ENCODE results near the gene P3H1. TPM values are rescaled to one million over a fixed set of nuclear protein-coding genes. Genes with fewer than 3 reads are reported as not detected.

P3H1 gene
- total RNA-seq, 1 experiment from 2014 or later, result 32.9 TPM

- Histone ChIP-seq H3K27ac (ENCODE audit: low read depth, low read length) (no peak overlapping the region), H3K9ac (ENCODE audit: low read length) (no peak overlapping the region), H3K4me2 (ENCODE audit: low read length) (no peak overlapping the region), H3K4me1 (ENCODE audit: control insufficient read depth in 1 of 2, insufficient read depth in 2 of 2, low read length in 2 of 2) (no peaks in the 10 kb centered on the region), H3K27me3 (ENCODE audit: insufficient read depth, low read length) (no peaks in the 10 kb centered on the region), H2AFZ (ENCODE audit: low read depth, low read length, poor library complexity, severe bottlenecking) (no peak overlapping the region), H3K4me3 (replicated peaks in 1 of 2; ENCODE audit: low read depth in 1 of 2, low read length in 2 of 2) (no peak overlapping the region), H3K9me3 (ENCODE audit: control insufficient read depth in 1 of 2, insufficient read depth in 1 of 2, low read depth in 1 of 2, low read length in 2 of 2) (no peaks in the 10 kb centered on the region), H3K36me3 (ENCODE audit: control insufficient read depth in 1 of 2, insufficient read depth in 2 of 2, low read length in 2 of 2) (no peaks in the 10 kb centered on the region), H4K20me1 (ENCODE audit: insufficient read depth) (no peaks in the 10 kb centered on the region), H3K79me2 (ENCODE audit: insufficient read depth, low read length) (no peaks in the 10 kb centered on the region), H3K9me2 (ENCODE audit: insufficient read depth) (no peaks in the 10 kb centered on the region)
- no peak for TF ChIP-seq SRF (IDR thresholded peaks at IDR 0.05; ENCODE audit: low read depth)
- TF ChIP-seq EGR1 (IDR thresholded peaks at IDR 0.05; ENCODE audit: low read depth), result no peak
- no peak for TF ChIP-seq TCF7L2 (IDR thresholded peaks at IDR 0.05; ENCODE audit: borderline replicate concordance, extremely low read depth, insufficient read depth, insufficient read length)
- TF ChIP-seq SIN3A (IDR thresholded peaks at IDR 0.05; ENCODE audit: low read depth), result no peak
- TF ChIP-seq CBX3 (IDR thresholded peaks at IDR 0.05; ENCODE audit: low read depth), result no peak
- no peak for TF ChIP-seq SP1 (IDR thresholded peaks at IDR 0.05; ENCODE audit: low read depth)
- intact Hi-C loops (cut with micrococcal nuclease), result no loop called here
- DNase-seq (ENCODE audit: low read depth, low spot score) (no peak), ATAC-seq (no peak)
- BruUV-seq (replicated peaks), result no TSS peak
- CTCF ChIA-PET, result no interaction called here
- RAD21 ChIA-PET (ENCODE audit: low non-redundant PET in 1 of 2, low total read pairs in 2 of 2, uncharacterized antibody in 2 of 2, unreplicated experiment in 2 of 2), result no interaction called here
- POLR2A ChIA-PET, result no interaction called here
These were observed 27.0 kb upstream of the P3H1 start for GRCh38 chr1:42793824-42794223.

- no peak for DNase-seq (ENCODE audit: low read depth, low spot score)
- no peaks in the 10 kb centered on the region for H3K9me3 ChIP-seq (ENCODE audit: control insufficient read depth in 1 of 2, insufficient read depth in 1 of 2, low read depth in 1 of 2, low read length in 2 of 2)
- intact Hi-C loops (cut with micrococcal nuclease), result no loop called here
- POLR2A ChIA-PET, result no interaction called here
- H2AFZ ChIP-seq (ENCODE audit: low read depth, low read length, poor library complexity, severe bottlenecking), result no peak overlapping the region
- H3K4me3 ChIP-seq (replicated peaks in 1 of 2; ENCODE audit: low read depth in 1 of 2, low read length in 2 of 2), result no peak overlapping the region
- H3K4me1 ChIP-seq (ENCODE audit: control insufficient read depth in 1 of 2, insufficient read depth in 2 of 2, low read length in 2 of 2), result peaks cover 0 to 4% of the 10 kb centered on the region in 2 experiments; a peak in 1 of 4 replicates
- TF ChIP-seq REST (IDR thresholded peaks at IDR 0.05; ENCODE audit: low read depth) (no peak), MAX (IDR thresholded peaks at IDR 0.05) (no peak)
- no peaks in the 10 kb centered on the region for H3K9me2 ChIP-seq (ENCODE audit: insufficient read depth)
- H3K9ac ChIP-seq (ENCODE audit: low read length), result no peak overlapping the region
- H3K79me2 ChIP-seq (ENCODE audit: insufficient read depth, low read length), result no peaks in the 10 kb centered on the region
- CTCF ChIA-PET, result no interaction called here
- ATAC-seq, result no peak
- RAD21 ChIA-PET (ENCODE audit: low non-redundant PET in 1 of 2, low total read pairs in 2 of 2, uncharacterized antibody in 2 of 2, unreplicated experiment in 2 of 2), result no interaction called here
- no peaks in the 10 kb centered on the region for H3K27me3 ChIP-seq (ENCODE audit: insufficient read depth, low read length)
- no peak overlapping the region for H3K4me2 ChIP-seq (ENCODE audit: low read length)
- BruUV-seq (replicated peaks), result no TSS peak
- no peaks in the 10 kb centered on the region for H4K20me1 ChIP-seq (ENCODE audit: insufficient read depth)
- no peaks in the 10 kb centered on the region for H3K36me3 ChIP-seq (ENCODE audit: control insufficient read depth in 1 of 2, insufficient read depth in 2 of 2, low read length in 2 of 2)
- no peak overlapping the region for H3K27ac ChIP-seq (ENCODE audit: low read depth, low read length)
These were observed 21.2 kb upstream of the P3H1 start for GRCh38 chr1:42788021-42788420.

Data from HCT116 (cell line).